ENCODE data around the gene TPCN2.
"Not testable (repeated sequence)": the region's sequence is repeated elsewhere in the genome, so short reads cannot be mapped to it uniquely, and the experiment has no call there.

The TPCN2 gene

GRCh38 chr11:69059429-69059828, 10.7 kb downstream of the TPCN2 start:
- no peak for DNase-seq

GRCh38 chr11:69059985-69060384, 11.3 kb downstream of the TPCN2 start:
- DNase-seq = no peak

- no peak for DNase-seq
Observed at GRCh38 chr11:69060806-69061712, 12.3 kb downstream of the TPCN2 start.

- DNase-seq = no peak
Observed at GRCh38 chr11:69061713-69062053, 13.0 kb downstream of the TPCN2 start.

GRCh38 chr11:69062169-69062855, 13.6 kb downstream of the TPCN2 start:
- no peak for DNase-seq

- DNase-seq = no peak
Observed at GRCh38 chr11:69062873-69063651, 14.3 kb downstream of the TPCN2 start.

GRCh38 chr11:69063652-69064260, 15.0 kb downstream of the TPCN2 start:
- DNase-seq = no peak

- DNase-seq = no peak
Observed at GRCh38 chr11:69064394-69064957, 15.7 kb downstream of the TPCN2 start.

GRCh38 chr11:69065147-69065710, 16.5 kb downstream of the TPCN2 start:
- DNase-seq = no peak

GRCh38 chr11:69066122-69067112, 17.7 kb downstream of the TPCN2 start:
- DNase-seq = no peak

- no peak for DNase-seq
Observed at GRCh38 chr11:69067200-69067599, 18.5 kb downstream of the TPCN2 start.

- DNase-seq = no peak
Observed at GRCh38 chr11:69071086-69071800, 22.5 kb downstream of the TPCN2 start.

GRCh38 chr11:69071956-69072355, 23.2 kb downstream of the TPCN2 start:
- no peak for DNase-seq

- no peak for DNase-seq
Observed at GRCh38 chr11:69073469-69073868, 24.7 kb downstream of the TPCN2 start.

GRCh38 chr11:69074375-69075140, 25.8 kb downstream of the TPCN2 start:
- DNase-seq = no peak

GRCh38 chr11:69075421-69076128, 26.8 kb downstream of the TPCN2 start:
- DNase-seq = no peak

GRCh38 chr11:69076129-69076791, 27.5 kb downstream of the TPCN2 start:
- DNase-seq = no peak

- not testable (repeated sequence) for DNase-seq
Observed at GRCh38 chr11:69076977-69077376, 28.2 kb downstream of the TPCN2 start.

Data from NCI-H1930 (cell line).